Cardiac fibroblast (primary cell): Measurements from ENCODE around the gene BTN1A1.
A peak's percentile ranks its signal among the peaks of the same experiment; 100 is the strongest.

ENCODE experiments used
- DNase-seq, 2 donors: peaks; one replicate each; pipeline versions ENCODE4 v3.0.0 to v3.0.0-alpha.2; 2010; ENCODE audit warnings: low read depth in 2 of 2
- H3K4me3 ChIP-seq, 2 donors: replicated peaks in 1 of 2; 1 replicate in 1 of 2; 2 replicates in 1 of 2; pipeline ENCODE4 v1.5.1; 2011; ENCODE audit warnings: low read depth in 2 of 2, low read length in 2 of 2, mild to moderate bottlenecking in 2 of 2, moderate library complexity in 1 of 2
- CTCF ChIP-seq: IDR thresholded peaks from one replicate; pipeline ENCODE4 v1.5.1; 2011; ENCODE audit warnings: low read depth, mild to moderate bottlenecking, low read length, inconsistent platforms

Gene BTN1A1

GRCh38 chr6:26552205-26552604, 52.1 kb downstream of the BTN1A1 start:
- no peak overlapping the region for H3K4me3 ChIP-seq

GRCh38 chr6:26552640-26553188, 52.6 kb downstream of the BTN1A1 start:
- DNase-seq: no peak
- H3K4me3 ChIP-seq: peak overlapping the region; percentile 54 to 56
- TF ChIP-seq CTCF: no peak

More at GRCh38 chr6:26552205-26552604, 52.1 kb downstream of the BTN1A1 start:
- DNase-seq: peak in 1 of 2 donors; percentile 11
- no peak for TF ChIP-seq CTCF

- peak; percentile 82 to 84 for DNase-seq
- TF ChIP-seq CTCF: no peak
- peak overlapping the region; percentile 54 to 56 for H3K4me3 ChIP-seq
Observed at GRCh38 chr6:26553264-26553634, 53.1 kb downstream of the BTN1A1 start.

GRCh38 chr6:26553635-26554446, 53.7 kb downstream of the BTN1A1 start:
- H3K4me3 ChIP-seq: peak overlapping the region; percentile 54 to 56
- DNase-seq: peak; percentile 95 to 97
- TF ChIP-seq CTCF: no peak

GRCh38 chr6:26554447-26554696, 54.3 kb downstream of the BTN1A1 start:
- no peak for DNase-seq
- no peak for TF ChIP-seq CTCF
- peak overlapping the region; percentile 25 to 51 for H3K4me3 ChIP-seq

- TF ChIP-seq CTCF: no peak
- peak; percentile 71 to 90 for DNase-seq
- H3K4me3 ChIP-seq: peak overlapping the region; percentile 25 to 51
Observed at GRCh38 chr6:26554697-26555504, 54.8 kb downstream of the BTN1A1 start.
